Measurements from ENCODE around the gene SMCP. TPM values are rescaled to one million over a fixed set of nuclear protein-coding genes. Genes with fewer than 3 reads are reported as not detected.

Gene SMCP
- total RNA-seq, 1 experiment from 2014 or later, result not detected

- no peaks in the 10 kb centered on the region for H3K9me3 ChIP-seq (ENCODE audit: control insufficient read depth in 1 of 2, insufficient read depth in 1 of 2, low read depth in 1 of 2, low read length in 2 of 2)
- ChIA-PET RAD21 (ENCODE audit: low non-redundant PET in 1 of 2, low total read pairs in 2 of 2, uncharacterized antibody in 2 of 2, unreplicated experiment in 2 of 2) (no interaction called here), POLR2A (no interaction called here), CTCF (no interaction called here)
- H3K4me1 ChIP-seq (ENCODE audit: control insufficient read depth in 1 of 2, insufficient read depth in 2 of 2, low read length in 2 of 2), result no peaks in the 10 kb centered on the region
- no peaks in the 10 kb centered on the region for H3K79me2 ChIP-seq (ENCODE audit: insufficient read depth, low read length)
- no peak overlapping the region for H2AFZ ChIP-seq (ENCODE audit: low read depth, low read length, poor library complexity, severe bottlenecking)
- ATAC-seq (no peak), DNase-seq (ENCODE audit: low read depth, low spot score) (no peak)
- TF ChIP-seq SP1 (IDR thresholded peaks at IDR 0.05; ENCODE audit: low read depth), result no peak
- H3K9ac ChIP-seq (ENCODE audit: low read length), result no peak overlapping the region
- BruUV-seq (replicated peaks), result no TSS peak
- H4K20me1 ChIP-seq (ENCODE audit: insufficient read depth), result no peaks in the 10 kb centered on the region
- no peak overlapping the region for H3K4me3 ChIP-seq (replicated peaks in 1 of 2; ENCODE audit: low read depth in 1 of 2, low read length in 2 of 2)
- peaks cover 31% of the 10 kb centered on the region for H3K27me3 ChIP-seq (ENCODE audit: insufficient read depth, low read length)
- H3K36me3 ChIP-seq (ENCODE audit: control insufficient read depth in 1 of 2, insufficient read depth in 2 of 2, low read length in 2 of 2), result no peaks in the 10 kb centered on the region
- no peaks in the 10 kb centered on the region for H3K9me2 ChIP-seq (ENCODE audit: insufficient read depth)
- no peak overlapping the region for H3K27ac ChIP-seq (ENCODE audit: low read depth, low read length)
- intact Hi-C loops (cut with micrococcal nuclease), result no loop called here
- no peak overlapping the region for H3K4me2 ChIP-seq (ENCODE audit: low read length)
These were observed 6.0 kb downstream of the SMCP start for GRCh38 chr1:152884085-152884484.

DNA sequence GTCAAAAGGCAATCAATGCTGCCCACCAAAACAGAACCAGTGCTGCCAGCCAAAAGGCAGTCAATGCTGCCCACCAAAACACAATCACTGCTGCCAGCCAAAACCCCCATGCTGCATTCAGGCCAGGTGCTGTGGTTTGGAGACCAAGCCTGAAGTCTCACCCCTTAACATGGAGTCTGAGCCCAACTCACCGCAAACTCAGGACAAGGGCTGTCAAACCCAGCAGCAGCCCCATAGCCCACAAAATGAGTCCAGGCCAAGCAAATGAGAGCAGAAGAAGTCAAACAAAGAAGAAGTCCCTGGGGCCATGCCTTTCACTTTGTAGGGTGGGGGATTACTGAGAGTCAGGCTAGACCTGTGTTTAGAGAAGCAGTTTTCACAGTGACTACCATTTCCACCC is 6.4 kb downstream of the SMCP start:
- Histone ChIP-seq H3K4me1 (ENCODE audit: control insufficient read depth in 1 of 2, insufficient read depth in 2 of 2, low read length in 2 of 2) (no peaks in the 10 kb centered on the region), H2AFZ (ENCODE audit: low read depth, low read length, poor library complexity, severe bottlenecking) (no peak overlapping the region), H3K4me3 (replicated peaks in 1 of 2; ENCODE audit: low read depth in 1 of 2, low read length in 2 of 2) (no peak overlapping the region), H3K27me3 (ENCODE audit: insufficient read depth, low read length) (peaks cover 35% of the 10 kb centered on the region), H3K9ac (ENCODE audit: low read length) (no peak overlapping the region), H3K4me2 (ENCODE audit: low read length) (no peak overlapping the region), H3K27ac (ENCODE audit: low read depth, low read length) (no peak overlapping the region), H4K20me1 (ENCODE audit: insufficient read depth) (no peaks in the 10 kb centered on the region), H3K79me2 (ENCODE audit: insufficient read depth, low read length) (no peaks in the 10 kb centered on the region), H3K9me3 (ENCODE audit: control insufficient read depth in 1 of 2, insufficient read depth in 1 of 2, low read depth in 1 of 2, low read length in 2 of 2) (no peaks in the 10 kb centered on the region), H3K9me2 (ENCODE audit: insufficient read depth) (no peaks in the 10 kb centered on the region), H3K36me3 (ENCODE audit: control insufficient read depth in 1 of 2, insufficient read depth in 2 of 2, low read length in 2 of 2) (no peaks in the 10 kb centered on the region)
- ChIA-PET POLR2A (no interaction called here), CTCF (no interaction called here), RAD21 (ENCODE audit: low non-redundant PET in 1 of 2, low total read pairs in 2 of 2, uncharacterized antibody in 2 of 2, unreplicated experiment in 2 of 2) (no interaction called here)
- BruUV-seq (replicated peaks), result no TSS peak
- no peak for ATAC-seq
- no peak for TF ChIP-seq CBX3 (IDR thresholded peaks at IDR 0.05; ENCODE audit: low read depth)
- no peak for TF ChIP-seq MAX (IDR thresholded peaks at IDR 0.05)
- TF ChIP-seq RAD21 (IDR thresholded peaks at IDR 0.05; ENCODE audit: low read depth), result no peak
- TF ChIP-seq, protein P1, sequence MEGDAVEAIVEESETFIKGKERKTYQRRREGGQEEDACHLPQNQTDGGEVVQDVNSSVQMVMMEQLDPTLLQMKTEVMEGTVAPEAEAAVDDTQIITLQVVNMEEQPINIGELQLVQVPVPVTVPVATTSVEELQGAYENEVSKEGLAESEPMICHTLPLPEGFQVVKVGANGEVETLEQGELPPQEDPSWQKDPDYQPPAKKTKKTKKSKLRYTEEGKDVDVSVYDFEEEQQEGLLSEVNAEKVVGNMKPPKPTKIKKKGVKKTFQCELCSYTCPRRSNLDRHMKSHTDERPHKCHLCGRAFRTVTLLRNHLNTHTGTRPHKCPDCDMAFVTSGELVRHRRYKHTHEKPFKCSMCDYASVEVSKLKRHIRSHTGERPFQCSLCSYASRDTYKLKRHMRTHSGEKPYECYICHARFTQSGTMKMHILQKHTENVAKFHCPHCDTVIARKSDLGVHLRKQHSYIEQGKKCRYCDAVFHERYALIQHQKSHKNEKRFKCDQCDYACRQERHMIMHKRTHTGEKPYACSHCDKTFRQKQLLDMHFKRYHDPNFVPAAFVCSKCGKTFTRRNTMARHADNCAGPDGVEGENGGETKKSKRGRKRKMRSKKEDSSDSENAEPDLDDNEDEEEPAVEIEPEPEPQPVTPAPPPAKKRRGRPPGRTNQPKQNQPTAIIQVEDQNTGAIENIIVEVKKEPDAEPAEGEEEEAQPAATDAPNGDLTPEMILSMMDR (IDR thresholded peaks at IDR 0.05 in 2 of 3, conservative IDR thresholded peaks at IDR 0.05 in 1 of 3; ENCODE audit: borderline replicate concordance in 1 of 3, insufficient read depth in 1 of 3, low read depth in 2 of 3, low read length in 2 of 3), result no peak
- TF ChIP-seq SRF (IDR thresholded peaks at IDR 0.05; ENCODE audit: low read depth), result no peak
- TF ChIP-seq, protein P2, sequence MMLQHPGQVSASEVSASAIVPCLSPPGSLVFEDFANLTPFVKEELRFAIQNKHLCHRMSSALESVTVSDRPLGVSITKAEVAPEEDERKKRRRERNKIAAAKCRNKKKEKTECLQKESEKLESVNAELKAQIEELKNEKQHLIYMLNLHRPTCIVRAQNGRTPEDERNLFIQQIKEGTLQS (IDR thresholded peaks at IDR 0.05), result no peak
- TF ChIP-seq, protein P3, sequence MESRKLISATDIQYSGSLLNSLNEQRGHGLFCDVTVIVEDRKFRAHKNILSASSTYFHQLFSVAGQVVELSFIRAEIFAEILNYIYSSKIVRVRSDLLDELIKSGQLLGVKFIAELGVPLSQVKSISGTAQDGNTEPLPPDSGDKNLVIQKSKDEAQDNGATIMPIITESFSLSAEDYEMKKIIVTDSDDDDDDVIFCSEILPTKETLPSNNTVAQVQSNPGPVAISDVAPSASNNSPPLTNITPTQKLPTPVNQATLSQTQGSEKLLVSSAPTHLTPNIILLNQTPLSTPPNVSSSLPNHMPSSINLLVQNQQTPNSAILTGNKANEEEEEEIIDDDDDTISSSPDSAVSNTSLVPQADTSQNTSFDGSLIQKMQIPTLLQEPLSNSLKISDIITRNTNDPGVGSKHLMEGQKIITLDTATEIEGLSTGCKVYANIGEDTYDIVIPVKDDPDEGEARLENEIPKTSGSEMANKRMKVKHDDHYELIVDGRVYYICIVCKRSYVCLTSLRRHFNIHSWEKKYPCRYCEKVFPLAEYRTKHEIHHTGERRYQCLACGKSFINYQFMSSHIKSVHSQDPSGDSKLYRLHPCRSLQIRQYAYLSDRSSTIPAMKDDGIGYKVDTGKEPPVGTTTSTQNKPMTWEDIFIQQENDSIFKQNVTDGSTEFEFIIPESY (IDR thresholded peaks at IDR 0.05; ENCODE audit: extremely low read depth, insufficient replicate concordance, low read length), result no peak
- TF ChIP-seq SP1 (IDR thresholded peaks at IDR 0.05; ENCODE audit: low read depth), result no peak
- TF ChIP-seq ELF1 (IDR thresholded peaks at IDR 0.05; ENCODE audit: borderline replicate concordance, low read depth), result no peak
- no peak for TF ChIP-seq SIN3A (IDR thresholded peaks at IDR 0.05; ENCODE audit: low read depth)
- TF ChIP-seq ZFX (IDR thresholded peaks at IDR 0.05), result no peak
- intact Hi-C loops (cut with micrococcal nuclease), result no loop called here
- DNase-seq (ENCODE audit: low read depth, low spot score), result no peak

Measured in HCT116 (cell line).